Peyer's patch (tissue), 4 donors: Measurements from ENCODE around the gene CFL2.

Experiments
- CTCF ChIP-seq, 6 experiments: fragments of 450-650 bp in 4 of 6; fragments of 200-600 bp in 2 of 6; sonication (generic) in 1 of 6; IDR thresholded peaks; one replicate each; pipeline ENCODE4 v1.5.1; 2017 to 2019; ENCODE audit warnings: antibody characterized with exemption in 6 of 6, mild to moderate bottlenecking in 3 of 6, moderate library complexity in 1 of 6
- POLR2A ChIP-seq, 2 donors: fragments of 450-650 bp; IDR thresholded peaks; one replicate each; pipeline ENCODE4 v1.5.1; 2017; ENCODE audit warnings: antibody characterized with exemption in 2 of 2, mild to moderate bottlenecking in 2 of 2, moderate library complexity in 2 of 2

GRCh38 chr14:34755215-34755614 lies 40.8 kb upstream of the CFL2 start:
- TF ChIP-seq CTCF (IDR thresholded peaks at IDR 0.05) (no peak), POLR2A (IDR thresholded peaks at IDR 0.05) (no peak)
